Fibroblast of mammary gland (primary cell): ENCODE measurements around the gene FAT3.

Source experiments
- DNase-seq: peaks from one replicate; pipeline ENCODE4 v3.0.0-alpha.2; 2010; ENCODE audit warnings: low read depth
- H3K4me3 ChIP-seq: 2 replicates; pipeline ENCODE4 v1.5.1; 2011; ENCODE audit warnings: low read depth, mild to moderate bottlenecking, low read length, moderate library complexity; ENCODE audit not compliant: control insufficient read depth
- CTCF ChIP-seq: conservative IDR thresholded peaks from 2 replicates; pipeline ENCODE4 v1.5.1; 2011; ENCODE audit warnings: low read depth, low read length, inconsistent platforms; ENCODE audit not compliant: control insufficient read depth, insufficient read depth

Gene FAT3

GRCh38 chr11:92249156-92249753, 24.6 kb downstream of the FAT3 start:
- TF ChIP-seq CTCF, result no peak
- no peak overlapping the region for H3K4me3 ChIP-seq
- no peak for DNase-seq

- TF ChIP-seq CTCF, result no peak
- no peak for DNase-seq
- no peak overlapping the region for H3K4me3 ChIP-seq
Observed at GRCh38 chr11:92251980-92252379, 27.4 kb downstream of the FAT3 start.

GRCh38 chr11:92253421-92253820, 28.8 kb downstream of the FAT3 start:
- no peak overlapping the region for H3K4me3 ChIP-seq
- no peak for TF ChIP-seq CTCF
- DNase-seq, result no peak

GRCh38 chr11:92253945-92254344, 29.3 kb downstream of the FAT3 start:
- no peak overlapping the region for H3K4me3 ChIP-seq
- no peak for TF ChIP-seq CTCF
- DNase-seq, result no peak

GRCh38 chr11:92257536-92257935, 32.9 kb downstream of the FAT3 start:
- TF ChIP-seq CTCF, result no peak

GRCh38 chr11:92259861-92260260, 35.2 kb downstream of the FAT3 start:
- no peak overlapping the region for H3K4me3 ChIP-seq
- no peak for DNase-seq
- TF ChIP-seq CTCF, result no peak

More at GRCh38 chr11:92257536-92257935, 32.9 kb downstream of the FAT3 start:
- no peak overlapping the region for H3K4me3 ChIP-seq
- no peak for DNase-seq

- no peak overlapping the region for H3K4me3 ChIP-seq
- TF ChIP-seq CTCF, result no peak
- DNase-seq, result no peak
Observed at GRCh38 chr11:92264350-92264749, 39.7 kb downstream of the FAT3 start.
